Fibroblast of the aortic adventitia (primary cell): ENCODE measurements around the gene SESN2. TPM values are rescaled to one million over a fixed set of nuclear protein-coding genes. Genes with fewer than 3 reads are reported as not detected.

Experiments
- DNase-seq: peaks from one replicate; pipeline ENCODE4 v3.0.0-alpha.2; 2010; ENCODE audit warnings: low read depth
- H3K4me3 ChIP-seq: 2 replicates; pipeline ENCODE4 v1.5.1; 2011; ENCODE audit warnings: low read depth, mild to moderate bottlenecking, control low read depth, low read length, moderate library complexity
- CTCF ChIP-seq: IDR thresholded peaks from 2 replicates; pipeline ENCODE4 v1.5.1; 2011; ENCODE audit warnings: mild to moderate bottlenecking, low read length, control low read depth, inconsistent platforms; ENCODE audit not compliant: insufficient read depth
- total RNA-seq: library from RNA; depleted of rRNA; stranded (reverse); fragments of >200 nt; gene quantifications from 2 replicates; pipeline ENCODE4 v1.2.3, GENCODE V29; 2012; ENCODE audit warnings: low replicate concordance

SESN2 gene
- total RNA-seq, 1 donor = 47.4 TPM

GRCh38 chr1:28233264-28233606, 26.1 kb upstream of the SESN2 start:
- H3K4me3 ChIP-seq = peak overlapping the region; percentile 99
- TF ChIP-seq CTCF = no peak
- no peak for DNase-seq

- DNase-seq = peak; percentile 98
- TF ChIP-seq CTCF = no peak
- H3K4me3 ChIP-seq = peak within 1 kb of the TSS; percentile 100
These were observed 23.3 kb upstream of the SESN2 start, which contains the start of gene ATP5IF1 for GRCh38 chr1:28235755-28236655. Gene ATP5IF1, plus strand, starts transcription at chr1:28236124. Its CDS starts 60 bp downstream, at chr1:28236184.

GRCh38 chr1:28236656-28237322, 22.5 kb upstream of the SESN2 start:
- peak overlapping the region; percentile 100 for H3K4me3 ChIP-seq
- DNase-seq = no peak
- TF ChIP-seq CTCF = no peak

GRCh38 chr1:28239004-28239403, 20.3 kb upstream of the SESN2 start:
- no peak for DNase-seq
- no peak overlapping the region for H3K4me3 ChIP-seq
- no peak for TF ChIP-seq CTCF

GRCh38 chr1:28240024-28240423, 19.3 kb upstream of the SESN2 start:
- TF ChIP-seq CTCF = no peak
- DNase-seq = no peak

GRCh38 chr1:28241638-28242241, 17.6 kb upstream of the SESN2 start:
- no peak overlapping the region for H3K4me3 ChIP-seq
- no peak for TF ChIP-seq CTCF
- no peak for DNase-seq

More at GRCh38 chr1:28240024-28240423, 19.3 kb upstream of the SESN2 start:
- no peak overlapping the region for H3K4me3 ChIP-seq
